NCI-H2107 (cell line): Measurements from ENCODE around the gene C6orf89.

Source experiments
- DNase-seq: peaks from one replicate; lab custom pipeline; 2025; lab: John Stamatoyannopoulos, UW

The C6orf89 gene

GRCh38 chr6:36969988-36970891, 84.5 kb downstream of the C6orf89 start:
- no peak for DNase-seq

- DNase-seq, result no peak
Measured at GRCh38 chr6:36970892-36971842, 85.4 kb downstream of the C6orf89 start.

GRCh38 chr6:36971921-36972673, 86.3 kb downstream of the C6orf89 start:
- no peak for DNase-seq

- no peak for DNase-seq
Measured at GRCh38 chr6:36973190-36973589, 87.4 kb downstream of the C6orf89 start.

- no peak for DNase-seq
Measured at GRCh38 chr6:36973647-36974046, 87.9 kb downstream of the C6orf89 start.

- no peak for DNase-seq
Measured at GRCh38 chr6:36975231-36976006, 89.7 kb downstream of the C6orf89 start.

GRCh38 chr6:36976007-36976264, 90.2 kb downstream of the C6orf89 start:
- no peak for DNase-seq

GRCh38 chr6:36976509-36976908, 90.8 kb downstream of the C6orf89 start:
- DNase-seq, result no peak

- DNase-seq, result no peak
Measured at GRCh38 chr6:36976931-36977330, 91.2 kb downstream of the C6orf89 start.

GRCh38 chr6:36977470-36977941, 91.8 kb downstream of the C6orf89 start:
- no peak for DNase-seq
